Measurements from ENCODE around the gene DUSP1.

The DUSP1 gene

DNA sequence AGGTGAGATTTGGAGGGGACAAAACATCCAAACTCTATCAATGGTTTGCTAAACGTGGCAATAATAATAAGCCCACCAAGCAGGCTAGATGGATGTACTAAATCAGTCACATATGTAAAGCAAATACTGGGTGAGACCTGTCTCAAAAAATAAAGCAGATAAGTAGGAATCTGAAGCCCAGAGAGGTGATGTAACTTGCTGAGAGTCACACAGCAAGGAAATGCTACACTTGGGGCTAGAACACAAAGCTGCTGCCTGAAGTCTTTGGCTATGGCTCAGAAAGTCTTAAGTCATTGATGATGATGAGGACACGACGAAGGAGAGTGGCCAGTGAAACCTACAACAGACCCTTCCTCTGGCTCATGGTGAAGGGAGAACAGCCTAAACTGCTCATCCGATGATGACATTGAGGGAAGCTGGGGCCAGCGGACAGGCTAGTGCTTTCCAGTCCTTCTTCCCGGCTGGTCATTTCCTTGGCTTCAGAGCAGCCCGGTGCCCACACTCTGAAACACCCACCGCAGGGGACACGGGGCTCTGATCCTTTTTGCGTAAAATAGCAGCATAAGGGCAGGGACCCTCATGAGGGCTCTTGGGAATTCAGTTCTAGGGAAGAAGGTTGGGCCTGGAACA lies 14.1 kb downstream of the DUSP1 start:
- TF ChIP-seq, protein P1, sequence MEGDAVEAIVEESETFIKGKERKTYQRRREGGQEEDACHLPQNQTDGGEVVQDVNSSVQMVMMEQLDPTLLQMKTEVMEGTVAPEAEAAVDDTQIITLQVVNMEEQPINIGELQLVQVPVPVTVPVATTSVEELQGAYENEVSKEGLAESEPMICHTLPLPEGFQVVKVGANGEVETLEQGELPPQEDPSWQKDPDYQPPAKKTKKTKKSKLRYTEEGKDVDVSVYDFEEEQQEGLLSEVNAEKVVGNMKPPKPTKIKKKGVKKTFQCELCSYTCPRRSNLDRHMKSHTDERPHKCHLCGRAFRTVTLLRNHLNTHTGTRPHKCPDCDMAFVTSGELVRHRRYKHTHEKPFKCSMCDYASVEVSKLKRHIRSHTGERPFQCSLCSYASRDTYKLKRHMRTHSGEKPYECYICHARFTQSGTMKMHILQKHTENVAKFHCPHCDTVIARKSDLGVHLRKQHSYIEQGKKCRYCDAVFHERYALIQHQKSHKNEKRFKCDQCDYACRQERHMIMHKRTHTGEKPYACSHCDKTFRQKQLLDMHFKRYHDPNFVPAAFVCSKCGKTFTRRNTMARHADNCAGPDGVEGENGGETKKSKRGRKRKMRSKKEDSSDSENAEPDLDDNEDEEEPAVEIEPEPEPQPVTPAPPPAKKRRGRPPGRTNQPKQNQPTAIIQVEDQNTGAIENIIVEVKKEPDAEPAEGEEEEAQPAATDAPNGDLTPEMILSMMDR (IDR thresholded peaks at IDR 0.05; ENCODE audit: low read depth, low read length): no peak
- DNase-seq (ENCODE audit: extremely low read depth, low read depth): no peak

DNA sequence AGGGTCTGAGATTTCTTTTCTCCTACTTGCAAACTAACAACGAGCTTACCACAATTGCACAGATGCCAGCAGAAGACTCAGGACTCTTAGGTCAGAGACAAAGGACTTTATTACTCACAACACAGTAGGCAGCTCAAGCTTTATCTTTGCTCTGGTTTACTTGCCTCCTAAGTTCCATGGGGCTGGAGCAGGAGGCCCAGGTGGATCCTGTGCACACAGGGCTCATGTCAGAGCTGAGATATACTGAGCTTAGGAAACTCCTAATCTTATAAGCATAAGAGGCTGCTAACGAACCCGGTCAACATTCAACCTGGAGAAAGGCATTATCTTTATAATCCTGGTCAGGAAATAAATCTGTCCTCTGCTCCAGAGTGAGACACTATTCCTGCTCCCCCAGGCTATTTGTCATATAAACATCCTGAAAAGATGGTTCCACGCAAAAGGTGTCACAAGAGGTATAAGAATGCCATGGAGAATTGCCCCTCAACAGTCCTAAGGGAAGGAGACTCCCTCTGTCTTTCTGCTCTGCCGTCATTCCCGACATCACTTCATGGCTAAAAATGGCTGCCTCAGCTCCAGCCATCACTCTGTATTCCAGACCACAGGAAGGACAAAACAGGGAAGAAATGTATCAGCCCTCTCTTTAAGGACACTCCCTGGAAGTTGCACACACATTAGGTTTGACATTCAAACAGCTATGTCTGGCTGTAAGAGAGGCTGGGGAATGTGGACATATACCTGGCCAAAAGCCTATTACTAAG lies 16.2 kb downstream of the DUSP1 start:
- TF ChIP-seq, protein P1 (IDR thresholded peaks at IDR 0.05; ENCODE audit: low read depth, low read length): no peak
- DNase-seq (ENCODE audit: extremely low read depth, low read depth): no peak

DNA sequence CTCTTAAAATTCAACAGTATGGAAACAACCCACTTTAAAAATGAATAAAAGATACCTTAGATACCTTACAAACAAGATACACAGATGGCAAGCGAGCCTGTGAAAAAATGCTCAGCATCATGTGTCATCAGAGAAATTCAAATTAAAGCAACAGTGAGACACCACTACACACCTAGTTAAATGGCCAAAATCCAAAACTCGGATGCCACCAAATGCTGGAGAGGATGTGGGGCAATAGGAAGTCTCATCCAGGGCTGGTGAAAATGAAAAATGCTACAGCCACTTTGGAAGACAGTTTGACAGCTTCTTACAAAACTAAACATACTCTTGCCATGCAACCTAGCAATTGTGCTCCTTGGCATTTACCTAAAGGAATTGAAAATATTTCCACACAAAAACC lies 17.9 kb downstream of the DUSP1 start:
- TF ChIP-seq, protein P1 (IDR thresholded peaks at IDR 0.05; ENCODE audit: low read depth, low read length): no peak
- no peak for DNase-seq (ENCODE audit: extremely low read depth, low read depth)

DNA sequence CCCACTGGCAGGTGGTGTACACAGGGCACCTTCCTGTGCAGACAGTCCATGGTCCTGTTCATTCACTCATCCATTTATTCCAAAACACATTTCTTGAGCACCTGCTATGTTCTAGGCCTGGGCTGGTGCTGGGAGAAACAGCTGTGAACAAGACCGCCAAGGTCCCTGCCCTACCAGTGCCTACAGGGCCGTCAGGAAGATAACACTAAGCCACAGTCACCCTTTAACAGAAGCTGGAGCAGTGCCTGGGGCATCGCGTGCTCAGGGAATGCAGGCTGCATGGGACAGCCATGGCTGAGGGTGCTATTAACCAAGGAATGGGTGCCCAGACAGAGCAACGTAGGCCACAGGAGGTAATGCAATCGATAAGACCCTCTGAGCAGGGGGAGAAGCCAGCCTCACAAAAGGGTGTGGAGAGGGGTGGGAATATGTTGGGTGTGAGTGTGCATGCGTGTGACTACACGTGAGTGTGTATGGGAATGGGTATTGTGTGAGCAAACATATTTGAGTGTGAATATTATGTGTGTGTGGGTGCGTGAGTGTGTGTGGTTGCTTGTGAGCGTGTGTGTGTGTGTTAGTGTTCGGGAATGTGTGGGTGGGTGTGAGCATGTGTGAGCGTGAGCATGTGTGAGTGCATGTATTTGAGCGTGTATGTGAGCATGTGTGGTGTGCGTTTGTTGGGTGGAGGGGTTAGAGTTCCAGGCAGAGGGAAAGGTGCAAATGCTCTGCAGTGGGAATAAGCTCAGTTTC lies 19.1 kb downstream of the DUSP1 start:
- no peak for DNase-seq (ENCODE audit: extremely low read depth, low read depth)
- TF ChIP-seq, protein P1 (IDR thresholded peaks at IDR 0.05; ENCODE audit: low read depth, low read length): no peak

DNA sequence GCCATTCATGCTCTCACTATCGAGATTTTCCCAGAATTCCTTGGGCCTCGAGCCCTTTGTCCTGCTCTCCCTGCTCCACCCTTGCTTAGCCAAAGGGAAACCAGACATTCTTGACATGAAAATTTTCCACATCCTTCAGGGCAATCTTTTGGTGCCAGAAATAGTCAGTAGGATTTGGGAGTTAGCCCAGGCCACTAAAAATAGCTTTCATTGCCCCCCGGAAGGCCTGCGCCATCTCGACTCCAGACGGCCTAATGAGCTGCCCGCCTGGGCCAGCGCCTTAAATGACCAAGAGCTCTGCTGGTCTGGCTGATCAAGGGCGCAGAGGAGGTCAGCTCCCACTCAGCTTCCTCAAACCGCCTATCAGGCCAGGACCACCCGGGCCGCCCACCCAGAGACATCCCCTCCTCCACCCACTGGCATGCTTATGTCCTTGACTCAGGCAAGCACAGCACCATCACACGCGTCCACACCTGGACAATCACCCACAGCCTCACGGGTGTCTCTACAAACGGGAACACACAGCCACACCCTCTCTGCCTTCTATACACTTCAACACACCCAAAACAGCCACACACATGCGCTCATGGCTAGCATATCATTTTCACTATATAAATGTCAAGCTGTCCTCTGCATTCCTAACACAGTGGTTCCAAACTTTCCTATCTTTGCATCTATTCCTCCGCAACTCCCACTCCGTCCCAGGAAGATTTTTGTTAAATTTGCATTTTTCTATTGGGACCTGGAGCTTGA lies 20.9 kb downstream of the DUSP1 start:
- TF ChIP-seq, protein P1 (IDR thresholded peaks at IDR 0.05; ENCODE audit: low read depth, low read length): no peak
- DNase-seq (ENCODE audit: extremely low read depth, low read depth): no peak

DNA sequence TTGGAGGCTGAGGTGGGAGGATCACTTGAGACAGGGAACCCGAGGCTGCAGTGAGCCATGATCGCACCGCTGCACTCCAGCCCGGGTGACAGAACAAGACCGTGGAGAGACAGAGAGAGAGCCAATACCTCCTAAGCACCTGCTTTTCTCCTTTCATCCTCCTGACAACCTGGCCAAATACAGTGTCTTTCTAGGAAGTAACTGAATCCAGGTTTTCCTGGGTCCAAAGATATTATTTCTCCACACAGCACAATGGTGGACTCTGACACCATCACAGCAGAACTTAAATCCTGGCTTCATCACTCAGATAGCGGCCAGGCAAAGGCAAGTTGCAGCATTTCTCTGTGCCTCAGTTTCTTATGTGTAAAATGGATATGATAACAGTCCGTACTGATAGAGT lies 21.9 kb downstream of the DUSP1 start:
- no peak for DNase-seq (ENCODE audit: extremely low read depth, low read depth)
- TF ChIP-seq, protein P1 (IDR thresholded peaks at IDR 0.05; ENCODE audit: low read depth, low read length): no peak

Measured in AG09319 (cell line).